ENCODE measurements around the gene FARS2.

DNA sequence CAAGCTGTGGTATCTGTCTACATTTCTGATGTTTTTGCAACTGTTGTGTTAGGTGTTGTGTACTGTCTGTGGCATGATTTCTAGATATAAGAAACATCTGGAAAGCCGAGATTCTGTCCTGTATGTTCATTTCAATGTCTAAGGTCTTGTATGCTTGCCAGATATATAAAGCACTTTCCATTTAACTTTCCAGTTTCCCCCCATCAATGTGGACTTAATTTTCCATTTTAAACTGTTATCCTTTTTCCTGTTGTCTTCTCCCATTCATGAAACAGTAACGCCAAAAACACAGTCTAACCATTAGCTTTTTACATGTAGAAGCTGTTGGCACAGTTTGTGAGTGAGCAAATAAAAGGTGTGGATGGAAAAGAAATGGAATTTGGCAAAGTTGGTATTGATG lies 181.6 kb downstream of the FARS2 start:
- TF ChIP-seq, protein P1, sequence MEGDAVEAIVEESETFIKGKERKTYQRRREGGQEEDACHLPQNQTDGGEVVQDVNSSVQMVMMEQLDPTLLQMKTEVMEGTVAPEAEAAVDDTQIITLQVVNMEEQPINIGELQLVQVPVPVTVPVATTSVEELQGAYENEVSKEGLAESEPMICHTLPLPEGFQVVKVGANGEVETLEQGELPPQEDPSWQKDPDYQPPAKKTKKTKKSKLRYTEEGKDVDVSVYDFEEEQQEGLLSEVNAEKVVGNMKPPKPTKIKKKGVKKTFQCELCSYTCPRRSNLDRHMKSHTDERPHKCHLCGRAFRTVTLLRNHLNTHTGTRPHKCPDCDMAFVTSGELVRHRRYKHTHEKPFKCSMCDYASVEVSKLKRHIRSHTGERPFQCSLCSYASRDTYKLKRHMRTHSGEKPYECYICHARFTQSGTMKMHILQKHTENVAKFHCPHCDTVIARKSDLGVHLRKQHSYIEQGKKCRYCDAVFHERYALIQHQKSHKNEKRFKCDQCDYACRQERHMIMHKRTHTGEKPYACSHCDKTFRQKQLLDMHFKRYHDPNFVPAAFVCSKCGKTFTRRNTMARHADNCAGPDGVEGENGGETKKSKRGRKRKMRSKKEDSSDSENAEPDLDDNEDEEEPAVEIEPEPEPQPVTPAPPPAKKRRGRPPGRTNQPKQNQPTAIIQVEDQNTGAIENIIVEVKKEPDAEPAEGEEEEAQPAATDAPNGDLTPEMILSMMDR (IDR thresholded peaks at IDR 0.05 in 8 of 11, conservative IDR thresholded peaks at IDR 0.05 in 3 of 11), result no peak
- TF ChIP-seq POLR2A (IDR thresholded peaks at IDR 0.05) (no peak), POLR2AphosphoS5 (IDR thresholded peaks at IDR 0.05) (no peak)

Measured in spleen (tissue), 7 donors.